Heart left ventricle (tissue), 13 donors: ENCODE data around the gene KLF8.

Source experiments
- POLR2A ChIP-seq, 2 donors: fragments of 450-650 bp; IDR thresholded peaks; one replicate each; pipeline ENCODE4 v1.6.1; 2017; ENCODE audit warnings: antibody characterized with exemption in 2 of 2, mild to moderate bottlenecking in 2 of 2, moderate library complexity in 2 of 2
- TF ChIP-seq, protein P1 (sequence below), 12 donors: fragments of 200-600 bp; sonication (generic) in 4 of 12; IDR thresholded peaks; one replicate each; pipeline versions ENCODE4 v1.5.0 to v1.8.0; 2018 to 2022; ENCODE audit warnings: antibody characterized with exemption in 12 of 12, mild to moderate bottlenecking in 5 of 12
- donor health status: ischemic (EF 13 %, LVEDD 7.1; RV severe dilation, severe dysfunction).
- donor health status: DM: no; HTN: yes; CAD: no.
- donor health status: DM: no; HTN: no; CAD: no.
- donor health status: ischemic (EF 25% LVEDD 6.9; RV normal size, moderate dysfunction).
- donor health status: ischemic (EF 25% LVEDD 5.7; RV mildly dilated, moderate dysfunction).
- donor health status: ischemic (EF 35%, LVEDD 5.7; RV mildly dilated, moderate dysfunction).
- donor health status: nonischemic (EF 11% LVEDD 7.7; RV severe dilation, severe dysfunction).
- donor health status: DM: yes; HTN: yes; CAD: no.
- donor health status: PGD.
- donor health status: ischemic (EF 29% LVEDD 5.4; RV normal size, mild dysfunction).
- donor health status: nonischemic (EF 23%, LVEDD 6.1; RV moderate dilation, normal function).

- TF ChIP-seq, protein P1, sequence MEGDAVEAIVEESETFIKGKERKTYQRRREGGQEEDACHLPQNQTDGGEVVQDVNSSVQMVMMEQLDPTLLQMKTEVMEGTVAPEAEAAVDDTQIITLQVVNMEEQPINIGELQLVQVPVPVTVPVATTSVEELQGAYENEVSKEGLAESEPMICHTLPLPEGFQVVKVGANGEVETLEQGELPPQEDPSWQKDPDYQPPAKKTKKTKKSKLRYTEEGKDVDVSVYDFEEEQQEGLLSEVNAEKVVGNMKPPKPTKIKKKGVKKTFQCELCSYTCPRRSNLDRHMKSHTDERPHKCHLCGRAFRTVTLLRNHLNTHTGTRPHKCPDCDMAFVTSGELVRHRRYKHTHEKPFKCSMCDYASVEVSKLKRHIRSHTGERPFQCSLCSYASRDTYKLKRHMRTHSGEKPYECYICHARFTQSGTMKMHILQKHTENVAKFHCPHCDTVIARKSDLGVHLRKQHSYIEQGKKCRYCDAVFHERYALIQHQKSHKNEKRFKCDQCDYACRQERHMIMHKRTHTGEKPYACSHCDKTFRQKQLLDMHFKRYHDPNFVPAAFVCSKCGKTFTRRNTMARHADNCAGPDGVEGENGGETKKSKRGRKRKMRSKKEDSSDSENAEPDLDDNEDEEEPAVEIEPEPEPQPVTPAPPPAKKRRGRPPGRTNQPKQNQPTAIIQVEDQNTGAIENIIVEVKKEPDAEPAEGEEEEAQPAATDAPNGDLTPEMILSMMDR (IDR thresholded peaks at IDR 0.05), result no peak
- no peak for TF ChIP-seq POLR2A (IDR thresholded peaks at IDR 0.05)
Observed at GRCh38 chrX:56288608-56289007, 56.5 kb downstream of the KLF8 start.
